Prostate gland (tissue), 2 donors: Measurements from ENCODE around the gene COTL1. TPM values are rescaled to one million over a fixed set of nuclear protein-coding genes. Genes with fewer than 3 reads are reported as not detected.

Experiments
- DNase-seq: peaks from one replicate; pipeline ENCODE4 v3.0.0-alpha.2; 2019; ENCODE audit warnings: low spot score
- H3K27ac ChIP-seq, 2 donors: fragments of 200-600 bp; sonication (generic); 2 replicates each; pipeline ENCODE4 v1.5.1; 2017 to 2019
- H3K27me3 ChIP-seq: fragments of 200-600 bp; sonication (generic); replicated peaks from 2 replicates; pipeline ENCODE4 v1.5.1; 2019; ENCODE audit not compliant: insufficient read depth
- H3K36me3 ChIP-seq, 2 donors: fragments of 200-600 bp; sonication (generic); 1 replicate in 1 of 2; 2 replicates in 1 of 2; pipeline versions ENCODE4 v1.5.1 to v1.8.1; 2017 to 2019
- H3K4me1 ChIP-seq: fragments of 200-600 bp; sonication (generic); replicated peaks from 2 replicates; pipeline ENCODE4 v1.5.1; 2019
- H3K4me3 ChIP-seq, 2 donors: fragments of 200-600 bp; sonication (generic); 2 replicates each; pipeline ENCODE4 v1.5.1; 2017 to 2019
- H3K9me3 ChIP-seq: fragments of 200-600 bp; sonication (generic); 2 replicates; pipeline ENCODE4 v1.5.1; 2017
- POLR2A ChIP-seq: fragments of 450-650 bp; IDR thresholded peaks from one replicate; pipeline ENCODE4 v1.6.1; 2016; ENCODE audit warnings: antibody characterized with exemption, mild to moderate bottlenecking
- POLR2AphosphoS5 ChIP-seq: sonication (generic); formaldehyde crosslinking; IDR thresholded peaks from one replicate; pipeline ENCODE4 v1.6.1; 2017; ENCODE audit warnings: antibody characterized with exemption
- whole genome bisulfite sequencing: methylation state at CpG from one replicate; pipeline ENCODE4 v1.1.5; 2018; 5-methylcytosine and 5-hydroxymethylcytosine counted together
- intact Hi-C: fragments of 100-400 bp; cut with DNase I; formaldehyde crosslinking; loops from one replicate; pipeline ENCODE4 v1.14.2; 2022
- total RNA-seq, 2 donors: library from RNA; depleted of rRNA; stranded (reverse); fragments of >200 nt; gene quantifications; one replicate each; pipeline ENCODE4 v1.1.0, GENCODE V29; 2016
- TF ChIP-seq, protein P1 (sequence below), 4 experiments: fragments of 200-600 bp in 2 of 4; fragments of 450-650 bp in 2 of 4; sonication (generic) in 2 of 4; IDR thresholded peaks; 1 replicate in 3 of 4; 2 replicates in 1 of 4; pipeline ENCODE4 v1.5.1; 2016 to 2019; ENCODE audit warnings: antibody characterized with exemption in 4 of 4, mild to moderate bottlenecking in 2 of 4, moderate library complexity in 2 of 4

The COTL1 gene
- total RNA-seq, 2 donors from 2014 or later: 46.8 to 110 TPM

DNA sequence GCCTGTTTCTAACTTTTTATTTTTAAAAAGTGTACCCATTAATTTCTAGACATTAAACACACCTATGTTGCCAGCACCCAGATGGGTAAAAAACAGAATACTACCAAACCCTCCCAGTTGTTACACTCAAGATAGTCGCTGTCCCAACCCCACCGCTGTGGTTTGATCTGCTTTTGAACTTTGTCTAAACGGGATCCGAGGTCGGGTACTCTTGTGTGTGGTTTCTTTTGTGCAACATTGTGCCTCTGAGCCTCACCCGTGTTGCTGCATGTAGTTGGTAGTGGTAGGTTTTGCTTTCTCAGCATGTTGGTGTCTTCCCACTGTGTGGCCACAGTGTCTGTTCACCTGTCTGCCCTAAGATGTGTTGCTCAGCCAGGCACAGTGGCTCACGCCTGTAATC, 34.7 kb upstream of the COTL1 start:
- H3K27me3 ChIP-seq: no peaks in the 10 kb centered on the region
- H3K9me3 ChIP-seq: no peaks in the 10 kb centered on the region
- H3K27ac ChIP-seq: no peak overlapping the region
- intact Hi-C loops: no loop called here
- H3K36me3 ChIP-seq: peaks cover 5 to 6% of the 10 kb centered on the region in 2 donors
- no peak for TF ChIP-seq POLR2A
- TF ChIP-seq, protein P1, sequence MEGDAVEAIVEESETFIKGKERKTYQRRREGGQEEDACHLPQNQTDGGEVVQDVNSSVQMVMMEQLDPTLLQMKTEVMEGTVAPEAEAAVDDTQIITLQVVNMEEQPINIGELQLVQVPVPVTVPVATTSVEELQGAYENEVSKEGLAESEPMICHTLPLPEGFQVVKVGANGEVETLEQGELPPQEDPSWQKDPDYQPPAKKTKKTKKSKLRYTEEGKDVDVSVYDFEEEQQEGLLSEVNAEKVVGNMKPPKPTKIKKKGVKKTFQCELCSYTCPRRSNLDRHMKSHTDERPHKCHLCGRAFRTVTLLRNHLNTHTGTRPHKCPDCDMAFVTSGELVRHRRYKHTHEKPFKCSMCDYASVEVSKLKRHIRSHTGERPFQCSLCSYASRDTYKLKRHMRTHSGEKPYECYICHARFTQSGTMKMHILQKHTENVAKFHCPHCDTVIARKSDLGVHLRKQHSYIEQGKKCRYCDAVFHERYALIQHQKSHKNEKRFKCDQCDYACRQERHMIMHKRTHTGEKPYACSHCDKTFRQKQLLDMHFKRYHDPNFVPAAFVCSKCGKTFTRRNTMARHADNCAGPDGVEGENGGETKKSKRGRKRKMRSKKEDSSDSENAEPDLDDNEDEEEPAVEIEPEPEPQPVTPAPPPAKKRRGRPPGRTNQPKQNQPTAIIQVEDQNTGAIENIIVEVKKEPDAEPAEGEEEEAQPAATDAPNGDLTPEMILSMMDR (IDR thresholded peaks at IDR 0.05): no peak
- no peak for TF ChIP-seq POLR2AphosphoS5
- H3K4me1 ChIP-seq: no peaks in the 10 kb centered on the region
- DNase-seq: no peak
- H3K4me3 ChIP-seq: no peak overlapping the region
- WGBS: 87% methylated on average over 7 of the region's 7 CpGs

DNA sequence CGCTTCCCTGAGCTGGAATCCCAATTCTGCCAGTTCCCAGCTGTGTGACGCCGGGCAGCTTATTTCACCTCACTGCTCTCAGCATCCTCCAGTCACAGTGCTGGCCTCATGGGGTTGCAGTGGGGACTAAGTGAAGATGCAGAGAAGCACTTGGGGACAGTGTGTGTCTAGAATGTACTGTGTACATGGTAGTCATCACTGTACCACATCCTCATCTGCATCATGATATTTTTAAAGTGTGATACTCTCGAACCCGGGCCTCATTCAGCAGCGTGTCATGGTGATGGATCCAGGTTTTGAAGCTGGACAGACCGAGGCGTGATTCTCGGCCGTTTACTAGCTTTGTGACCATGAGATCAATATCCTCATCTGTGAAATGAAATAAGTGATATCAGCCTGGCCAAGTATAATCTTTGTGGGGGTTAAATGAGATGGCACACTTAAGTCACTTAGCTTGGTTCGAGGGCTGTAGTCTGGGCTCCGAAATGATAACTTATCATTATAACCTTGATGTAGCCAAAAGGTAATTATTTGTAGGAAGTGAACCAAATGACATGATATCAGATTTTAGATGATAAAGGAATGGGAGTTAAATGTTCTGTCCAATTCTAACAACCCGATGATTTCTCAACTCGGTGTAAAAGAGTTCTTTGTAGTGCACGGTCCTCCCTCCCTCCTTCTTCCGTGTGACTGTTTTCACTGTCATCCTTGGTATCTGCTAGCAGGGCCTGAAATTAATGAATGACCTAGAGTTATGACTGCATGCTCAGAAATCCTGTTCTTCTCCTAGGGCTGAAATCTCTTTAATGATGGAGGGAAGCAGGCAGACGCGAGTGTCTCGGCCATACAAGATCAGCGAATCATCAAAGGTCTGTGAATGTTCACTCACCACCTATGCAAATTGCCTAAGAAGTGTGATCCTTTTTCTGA, 32.4 kb upstream of the COTL1 start:
- intact Hi-C loops: no loop called here
- H3K27ac ChIP-seq: no peak overlapping the region
- WGBS: 72% methylated on average over 20 of the region's 20 CpGs

GRCh38 chr16:84649511-84649861, 31.6 kb upstream of the COTL1 start:
- Histone ChIP-seq H3K9me3 (no peaks in the 10 kb centered on the region), H3K27me3 (no peaks in the 10 kb centered on the region), H3K36me3 (no peaks in the 10 kb centered on the region), H3K4me1 (no peaks in the 10 kb centered on the region), H3K4me3 (peak overlapping the region; percentile 79 to 80), H3K27ac (peak overlapping the region; percentile 82 to 87)
- DNase-seq: no peak
- 37% methylated on average over 11 of the region's 11 CpGs for WGBS
- TF ChIP-seq, protein P1 (IDR thresholded peaks at IDR 0.05): no peak
- intact Hi-C loops: loop anchor here (10.0 kb wide), 1 partner anchor 75 kb away; no protein-coding TSS in a partner anchor

More for the DNA sequence above, 32.4 kb upstream of the COTL1 start:
- no peak overlapping the region for H3K4me3 ChIP-seq
- no peaks in the 10 kb centered on the region for H3K27me3 ChIP-seq
- no peaks in the 10 kb centered on the region for H3K36me3 ChIP-seq
- TF ChIP-seq POLR2AphosphoS5 (no peak), POLR2A (no peak)
- TF ChIP-seq, protein P1 (IDR thresholded peaks at IDR 0.05): no peak
- no peaks in the 10 kb centered on the region for H3K9me3 ChIP-seq
- no peak for DNase-seq
- H3K4me1 ChIP-seq: no peaks in the 10 kb centered on the region

GRCh38 chr16:84648595-84649510, 31.0 kb upstream of the COTL1 start:
- Histone ChIP-seq H3K36me3 (no peaks in the 10 kb centered on the region), H3K9me3 (no peaks in the 10 kb centered on the region), H3K4me1 (no peaks in the 10 kb centered on the region), H3K27me3 (no peaks in the 10 kb centered on the region), H3K27ac (peak overlapping the region; percentile 82 to 87), H3K4me3 (peak overlapping the region; percentile 79 to 80)
- TF ChIP-seq, protein P1 (IDR thresholded peaks at IDR 0.05): no peak
- peak; percentile 16 for TF ChIP-seq POLR2A
- intact Hi-C loops: loop anchor here (10.0 kb wide), 1 partner anchor 76 kb away; no protein-coding TSS in a partner anchor
- 4% methylated on average over 22 of the region's 96 CpGs for WGBS
- peak; percentile 48 for DNase-seq
